ENCODE results near the gene BSN.

Gene BSN

GRCh38 chr3:49593041-49593440 is 38.8 kb downstream of the BSN start:
- no peak for DNase-seq (ENCODE audit: low read depth in 4 of 4, low spot score in 1 of 4)

- no peak for DNase-seq (ENCODE audit: low read depth in 4 of 4, low spot score in 1 of 4)
Measured at GRCh38 chr3:49600781-49601180, 46.5 kb downstream of the BSN start.

DNA sequence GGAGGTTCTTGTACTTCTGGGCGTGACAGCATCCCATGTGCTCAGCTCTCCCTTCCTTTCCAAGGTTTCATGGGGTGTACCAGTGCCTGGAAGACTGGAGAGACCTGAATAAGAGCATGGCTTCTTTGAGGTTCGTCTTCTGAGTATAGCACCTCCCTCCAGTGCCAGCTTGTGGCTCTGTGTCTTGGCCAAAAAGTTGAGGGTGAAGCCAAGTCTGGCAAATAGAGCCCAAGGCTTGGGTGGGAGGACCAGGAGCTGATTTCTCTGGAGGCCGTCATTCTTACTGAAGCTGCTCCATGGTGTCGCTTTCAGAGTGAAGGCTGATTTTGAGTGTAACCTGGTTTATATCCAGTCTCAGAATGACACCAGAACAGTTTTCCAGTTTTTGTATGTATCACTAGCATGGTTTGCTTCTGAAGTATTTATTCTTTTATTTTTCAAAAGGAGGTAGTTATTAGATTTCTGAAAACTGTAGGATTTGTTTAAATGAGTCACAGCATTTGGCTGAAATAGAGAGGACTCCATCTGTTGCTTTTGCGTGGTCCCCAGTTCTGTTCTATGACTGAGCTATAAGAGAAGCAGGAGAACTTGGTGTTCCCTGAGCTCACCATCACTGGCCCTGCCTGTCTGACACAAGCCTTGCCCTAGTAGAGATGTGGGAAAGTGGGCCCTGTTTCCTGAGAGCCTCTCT is 47.2 kb downstream of the BSN start:
- DNase-seq (ENCODE audit: low read depth in 4 of 4, low spot score in 1 of 4), result no peak

DNA sequence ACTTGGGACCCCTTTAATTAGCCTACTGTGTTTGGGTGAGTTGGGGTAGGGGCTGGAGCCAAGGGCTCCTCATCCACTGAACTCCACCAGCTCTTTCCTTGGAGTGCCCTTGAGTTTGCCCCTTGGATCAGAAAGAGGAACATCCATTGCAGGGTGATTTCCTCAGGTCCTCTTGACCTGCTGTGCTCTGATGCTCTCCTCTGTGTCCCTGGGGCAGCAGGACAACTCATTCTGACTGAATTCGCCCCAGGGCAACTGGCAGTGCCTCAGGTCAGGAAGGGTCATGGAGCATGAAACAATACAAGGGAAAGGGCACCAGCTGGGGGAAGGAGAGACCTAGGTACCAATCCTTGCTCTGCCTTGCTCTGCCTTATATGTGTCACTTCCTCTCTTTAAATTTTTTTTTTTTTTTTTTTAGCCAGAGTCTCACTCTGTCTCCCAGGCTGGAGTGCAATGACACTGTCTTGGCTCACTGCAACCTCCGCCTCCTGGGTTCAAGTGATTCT is 47.8 kb downstream of the BSN start:
- no peak for DNase-seq (ENCODE audit: low read depth in 4 of 4, low spot score in 1 of 4)

DNA sequence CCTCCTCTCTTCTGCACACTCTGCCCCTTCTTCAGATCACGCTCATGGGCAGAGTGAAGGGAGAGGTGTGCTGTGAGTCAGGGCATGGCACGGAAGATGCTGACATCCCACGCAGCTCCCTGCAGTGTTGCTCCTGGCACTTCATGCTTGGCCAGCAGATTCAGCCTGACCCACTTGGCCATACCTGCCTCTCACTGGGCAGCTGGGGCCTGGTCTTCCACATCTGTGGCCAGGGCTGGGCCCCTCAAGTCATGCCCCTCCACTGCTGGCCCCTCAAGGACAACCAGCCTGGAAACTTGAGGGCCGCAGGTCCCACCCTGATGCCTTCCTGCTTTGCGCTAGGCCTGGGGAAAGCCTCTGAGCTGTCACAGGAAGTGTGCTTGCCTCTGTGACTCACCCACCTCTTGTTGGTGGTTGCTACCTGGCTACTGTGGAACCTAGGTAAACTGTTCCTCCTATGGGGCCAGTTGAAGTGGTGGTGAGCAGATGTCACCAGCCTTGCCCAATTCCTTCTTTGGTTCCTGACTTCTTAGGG is 48.7 kb downstream of the BSN start:
- DNase-seq (ENCODE audit: low read depth in 4 of 4, low spot score in 1 of 4), result peak; percentile 11 to 36 (median 16)

DNA sequence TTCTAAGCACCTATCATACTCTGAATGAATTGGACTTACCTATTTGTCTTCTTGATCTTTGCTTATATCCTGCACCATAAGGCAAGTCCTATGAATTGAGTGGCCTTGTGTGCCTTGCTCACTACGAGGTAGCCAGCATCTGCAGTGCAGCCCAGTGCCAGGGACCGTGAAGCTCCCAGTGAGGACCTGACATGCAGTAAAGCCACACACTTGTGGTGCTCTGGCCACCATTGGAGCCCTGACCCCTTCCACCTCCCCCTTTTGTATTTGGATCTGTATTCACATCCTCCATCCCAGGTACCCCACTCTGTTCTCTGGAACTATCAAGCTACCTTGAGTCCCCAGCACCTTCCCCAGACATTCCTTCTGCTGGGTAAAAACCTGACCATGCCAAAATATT is 52.1 kb downstream of the BSN start:
- DNase-seq (ENCODE audit: low read depth in 4 of 4, low spot score in 1 of 4), result no peak

- DNase-seq (ENCODE audit: low read depth in 4 of 4, low spot score in 1 of 4), result no peak
Measured at GRCh38 chr3:49607105-49607591, 52.9 kb downstream of the BSN start.

DNA sequence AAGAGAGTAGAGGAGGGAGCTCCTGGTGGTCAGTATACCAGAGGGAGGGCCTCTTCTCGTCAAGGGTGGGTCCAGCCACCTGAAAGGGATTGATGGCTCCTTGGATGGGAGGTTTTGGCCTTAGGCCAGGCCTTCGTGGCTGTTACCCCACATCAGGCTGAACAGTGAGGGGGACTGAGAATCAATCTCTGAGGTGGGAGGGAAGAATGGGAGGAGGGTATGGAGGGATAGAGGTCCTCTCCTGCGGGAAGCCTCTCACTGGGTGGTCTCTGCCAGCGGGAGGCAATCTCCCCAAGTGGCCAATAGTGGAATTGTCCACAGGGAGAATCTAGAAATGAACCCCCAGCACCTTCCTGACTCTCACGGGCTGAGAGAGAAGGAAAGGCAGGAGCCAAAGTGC is 53.5 kb downstream of the BSN start:
- DNase-seq (ENCODE audit: low read depth in 4 of 4, low spot score in 1 of 4), result no peak

GRCh38 chr3:49609314-49609713 is 55.0 kb downstream of the BSN start:
- no peak for DNase-seq (ENCODE audit: low read depth in 4 of 4, low spot score in 1 of 4)

GRCh38 chr3:49609815-49610214 is 55.5 kb downstream of the BSN start:
- no peak for DNase-seq (ENCODE audit: low read depth in 4 of 4, low spot score in 1 of 4)

- DNase-seq (ENCODE audit: low read depth in 4 of 4, low spot score in 1 of 4), result no peak
Measured at GRCh38 chr3:49610666-49611280, 56.5 kb downstream of the BSN start.

- DNase-seq (ENCODE audit: low read depth in 4 of 4, low spot score in 1 of 4), result no peak
Measured at GRCh38 chr3:49611291-49611690, 57.0 kb downstream of the BSN start.

- no peak for DNase-seq (ENCODE audit: low read depth in 4 of 4, low spot score in 1 of 4)
Measured at GRCh38 chr3:49611719-49612118, 57.4 kb downstream of the BSN start.

DNA sequence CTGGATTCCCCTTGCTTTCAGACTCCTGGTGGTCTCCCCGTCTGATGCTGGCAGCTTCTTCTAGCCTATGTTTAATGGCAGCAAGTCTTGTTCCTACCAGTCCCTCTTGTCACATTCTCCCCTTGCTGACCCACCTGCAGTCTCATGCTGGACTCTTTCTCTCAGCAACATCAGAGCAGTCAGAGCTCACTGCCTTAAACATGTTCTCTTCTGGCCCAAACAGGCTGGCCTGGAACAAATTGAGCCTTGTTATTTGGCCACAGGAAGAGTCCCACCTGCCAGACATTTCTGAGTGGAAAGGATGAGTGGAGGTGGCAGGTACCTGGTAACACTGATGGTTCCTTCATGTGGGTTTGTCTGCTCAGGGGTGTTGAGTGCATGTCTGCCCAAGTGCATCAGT is 60.7 kb downstream of the BSN start:
- DNase-seq (ENCODE audit: low read depth in 4 of 4, low spot score in 1 of 4), result no peak

GRCh38 chr3:49616061-49616460 is 61.8 kb downstream of the BSN start:
- no peak for DNase-seq (ENCODE audit: low read depth in 4 of 4, low spot score in 1 of 4)

- DNase-seq (ENCODE audit: low read depth in 4 of 4, low spot score in 1 of 4), result no peak
Measured at GRCh38 chr3:49616491-49616941, 62.2 kb downstream of the BSN start.

DNA sequence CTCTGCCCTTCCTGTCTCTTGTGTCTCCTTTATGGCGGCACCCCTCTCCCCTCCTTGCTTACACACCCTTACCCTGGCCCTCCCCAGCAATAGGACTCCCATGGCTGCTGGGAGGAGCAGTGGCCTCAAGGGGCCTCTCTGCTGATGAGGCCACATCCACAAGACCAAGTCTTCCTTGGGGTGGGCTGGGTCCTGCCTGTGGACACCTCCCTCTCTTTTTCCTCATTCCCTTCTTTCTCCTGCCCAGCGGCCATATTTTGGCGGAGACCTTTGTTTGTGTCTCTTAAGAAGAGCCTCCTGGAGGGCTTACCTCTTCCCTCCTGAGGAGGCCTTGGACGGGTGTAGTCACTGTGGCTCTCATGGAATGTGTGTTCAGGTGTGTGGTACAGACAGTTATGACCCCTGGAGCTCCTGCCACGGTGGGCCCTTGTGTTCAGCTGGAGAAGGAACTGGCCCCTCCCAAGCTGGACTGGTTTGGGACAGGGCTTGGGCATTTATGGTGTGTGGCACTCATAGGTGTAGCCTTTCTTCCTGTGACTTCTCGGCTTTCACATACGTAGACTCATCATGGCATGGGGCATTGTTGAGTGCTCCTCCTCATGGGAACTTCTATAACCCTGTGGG is 63.2 kb downstream of the BSN start:
- DNase-seq (ENCODE audit: low read depth in 4 of 4, low spot score in 1 of 4), result no peak

GRCh38 chr3:49618412-49618811 is 64.1 kb downstream of the BSN start:
- DNase-seq (ENCODE audit: low read depth in 4 of 4, low spot score in 1 of 4), result no peak

- no peak for DNase-seq (ENCODE audit: low read depth in 4 of 4, low spot score in 1 of 4)
Measured at GRCh38 chr3:49619649-49620048, 65.4 kb downstream of the BSN start.

DNA sequence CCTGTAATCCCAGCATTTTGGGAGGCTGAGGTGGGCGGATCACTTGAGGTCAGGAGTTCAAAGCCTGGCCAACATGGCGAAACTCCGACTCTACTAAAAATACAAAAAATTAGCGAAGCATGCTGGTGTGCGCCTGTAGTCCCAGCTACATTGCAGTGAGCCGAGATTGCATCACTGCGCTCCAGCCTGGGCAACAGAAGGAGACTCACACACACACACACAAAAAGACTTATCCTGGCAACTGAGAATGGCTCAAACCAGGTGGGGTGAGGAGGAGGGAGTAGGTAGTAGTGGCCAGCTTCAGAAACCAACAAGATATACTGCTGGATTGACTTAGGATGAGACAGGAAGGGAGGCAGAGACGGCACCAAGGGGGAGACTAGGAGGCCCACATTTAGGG is 66.5 kb downstream of the BSN start:
- DNase-seq (ENCODE audit: low read depth in 4 of 4, low spot score in 1 of 4), result no peak

DNA sequence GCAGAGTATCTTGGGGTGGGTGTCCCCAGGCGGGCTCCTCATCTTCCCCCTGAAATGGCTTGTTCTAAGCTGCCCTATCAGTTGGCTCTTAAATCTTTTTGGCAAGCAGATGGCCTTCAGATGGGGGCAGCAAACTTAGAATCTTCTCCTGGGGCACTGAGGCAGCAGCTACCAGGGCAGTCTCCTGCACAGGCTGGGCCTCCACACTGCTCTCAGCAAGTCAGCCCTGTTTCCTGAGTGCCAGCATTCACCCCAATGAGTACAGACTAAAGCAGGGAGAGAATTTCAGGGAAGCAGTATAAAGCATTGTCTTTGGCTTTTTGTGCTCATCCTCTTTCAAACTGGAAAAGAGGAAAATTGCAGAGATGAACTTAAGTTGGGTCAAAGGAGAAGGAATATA is 68.8 kb downstream of the BSN start:
- no peak for DNase-seq (ENCODE audit: low read depth in 4 of 4, low spot score in 1 of 4)

DNA sequence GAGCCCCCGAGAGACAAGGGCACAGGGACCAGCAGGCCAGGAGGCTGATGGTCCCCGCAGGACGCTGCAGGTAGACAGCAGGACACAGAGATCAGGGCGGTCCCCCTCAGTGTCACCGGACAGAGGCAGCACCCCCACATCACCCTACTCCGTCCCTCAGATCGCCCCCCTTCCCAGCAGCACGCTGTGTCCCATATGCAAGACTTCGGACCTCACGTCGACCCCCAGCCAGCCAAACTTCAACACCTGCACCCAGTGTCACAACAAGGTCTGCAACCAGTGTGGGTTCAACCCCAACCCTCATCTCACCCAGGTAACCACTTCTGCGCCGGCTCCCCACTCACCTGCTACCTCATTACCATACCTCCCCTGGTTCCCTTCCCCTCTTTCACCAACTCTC is 70.8 kb downstream of the BSN start:
- no peak for DNase-seq (ENCODE audit: low read depth in 4 of 4, low spot score in 1 of 4)

Measured in stimulated activated CD4-positive, alpha-beta T cell treated with anti-CD3 and anti-CD28 coated beads, Interleukin-1b, Interleukin-23, amount 100 ng/mL, for 24 hours (primary cell).